ENCODE measurements around the gene PPP1R37. TPM values are rescaled to one million over a fixed set of nuclear protein-coding genes. Genes with fewer than 3 reads are reported as not detected.

The PPP1R37 gene
- total RNA-seq, 1 experiment from 2014 or later: 46.4 TPM

DNA sequence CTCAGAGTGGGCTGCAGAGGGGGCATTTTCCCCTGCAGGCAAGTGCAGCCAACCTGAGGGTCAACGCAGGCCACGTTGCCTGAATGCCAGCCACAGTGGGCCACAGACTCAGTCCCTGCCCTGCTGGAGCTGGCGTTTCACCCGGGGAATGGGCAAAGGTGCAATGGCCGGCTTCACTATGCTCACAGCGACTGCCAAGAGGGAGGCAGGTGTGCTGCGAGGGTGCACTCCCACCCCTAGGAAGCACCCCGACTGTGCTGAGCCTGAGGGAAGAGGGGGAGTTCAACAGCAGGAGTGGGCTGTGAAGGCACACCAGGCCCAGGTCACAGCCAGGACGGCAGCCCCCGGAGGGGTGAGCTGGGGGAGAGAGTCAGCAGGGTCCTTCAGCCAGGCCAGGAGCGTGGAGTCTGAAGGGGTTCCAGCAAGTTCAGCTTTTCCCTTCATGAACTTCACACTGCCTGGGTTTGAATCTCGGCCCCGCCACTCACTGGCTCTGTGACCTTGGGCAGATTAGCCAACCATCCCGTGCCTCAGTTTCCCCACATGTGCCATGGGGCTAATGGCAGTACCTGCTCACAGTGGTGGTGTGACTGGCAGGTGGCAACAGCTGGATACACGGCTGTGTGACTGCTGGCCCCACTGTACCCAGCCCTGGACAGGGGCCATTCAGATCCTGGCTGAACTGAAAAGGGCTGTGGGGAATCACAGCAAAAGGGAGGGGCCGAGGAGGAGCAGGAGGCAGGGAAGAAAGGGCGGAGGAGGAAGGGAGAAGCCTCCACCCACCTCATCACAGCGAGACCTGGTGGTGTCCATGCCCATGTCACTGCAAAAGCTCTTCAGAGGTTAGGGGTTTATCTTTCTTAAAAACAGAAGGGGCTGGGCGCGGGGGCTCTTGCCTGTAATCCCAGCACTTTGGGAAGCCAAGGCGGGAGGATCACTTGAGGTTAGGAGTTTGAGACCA lies 77.4 kb downstream of the PPP1R37 start:
- no peak overlapping the region for H3K4me3 ChIP-seq (ENCODE audit: low read length)
- H3K79me2 ChIP-seq (ENCODE audit: low read length): no peaks in the 10 kb centered on the region
- H3F3A ChIP-seq (ENCODE audit: low read length, unreplicated experiment): no peaks in the 10 kb centered on the region
- BruUV-seq (replicated peaks): no TSS peak
- no peak overlapping the region for H3K4me2 ChIP-seq (ENCODE audit: low read length)
- no peaks in the 10 kb centered on the region for H3K9me3 ChIP-seq (ENCODE audit: low read length)
- H2AFZ ChIP-seq (ENCODE audit: low read length): no peak overlapping the region
- H3K4me1 ChIP-seq (ENCODE audit: insufficient read depth, low read length): no peaks in the 10 kb centered on the region
- intact Hi-C loops (cut with micrococcal nuclease): no loop called here
- H3K27ac ChIP-seq (ENCODE audit: low read length): no peak overlapping the region
- no peaks in the 10 kb centered on the region for H3K9me2 ChIP-seq (replicated peaks; ENCODE audit: low read length)
- H4K20me1 ChIP-seq (ENCODE audit: low read length): no peaks in the 10 kb centered on the region
- no peak for DNase-seq
- ChIA-PET CTCF (no interaction called here), POLR2A (ENCODE audit: unreplicated experiment) (no interaction called here)
- no peak for ATAC-seq
- no peak overlapping the region for H3K9ac ChIP-seq (ENCODE audit: low read length)
- no peaks in the 10 kb centered on the region for H3K36me3 ChIP-seq (ENCODE audit: low read depth, low read length)
- TF ChIP-seq EZH2 (IDR thresholded peaks at IDR 0.05; ENCODE audit: low read length, unreplicated experiment): no peak
- TF ChIP-seq, protein P1, sequence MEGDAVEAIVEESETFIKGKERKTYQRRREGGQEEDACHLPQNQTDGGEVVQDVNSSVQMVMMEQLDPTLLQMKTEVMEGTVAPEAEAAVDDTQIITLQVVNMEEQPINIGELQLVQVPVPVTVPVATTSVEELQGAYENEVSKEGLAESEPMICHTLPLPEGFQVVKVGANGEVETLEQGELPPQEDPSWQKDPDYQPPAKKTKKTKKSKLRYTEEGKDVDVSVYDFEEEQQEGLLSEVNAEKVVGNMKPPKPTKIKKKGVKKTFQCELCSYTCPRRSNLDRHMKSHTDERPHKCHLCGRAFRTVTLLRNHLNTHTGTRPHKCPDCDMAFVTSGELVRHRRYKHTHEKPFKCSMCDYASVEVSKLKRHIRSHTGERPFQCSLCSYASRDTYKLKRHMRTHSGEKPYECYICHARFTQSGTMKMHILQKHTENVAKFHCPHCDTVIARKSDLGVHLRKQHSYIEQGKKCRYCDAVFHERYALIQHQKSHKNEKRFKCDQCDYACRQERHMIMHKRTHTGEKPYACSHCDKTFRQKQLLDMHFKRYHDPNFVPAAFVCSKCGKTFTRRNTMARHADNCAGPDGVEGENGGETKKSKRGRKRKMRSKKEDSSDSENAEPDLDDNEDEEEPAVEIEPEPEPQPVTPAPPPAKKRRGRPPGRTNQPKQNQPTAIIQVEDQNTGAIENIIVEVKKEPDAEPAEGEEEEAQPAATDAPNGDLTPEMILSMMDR (conservative IDR thresholded peaks at IDR 0.05; ENCODE audit: low read depth, low read length): no peak
- TF ChIP-seq EZH2phosphoT487 (IDR thresholded peaks at IDR 0.05; ENCODE audit: borderline replicate concordance, low read length): no peak
- no peaks in the 10 kb centered on the region for H3K27me3 ChIP-seq (ENCODE audit: low read length)

DNA sequence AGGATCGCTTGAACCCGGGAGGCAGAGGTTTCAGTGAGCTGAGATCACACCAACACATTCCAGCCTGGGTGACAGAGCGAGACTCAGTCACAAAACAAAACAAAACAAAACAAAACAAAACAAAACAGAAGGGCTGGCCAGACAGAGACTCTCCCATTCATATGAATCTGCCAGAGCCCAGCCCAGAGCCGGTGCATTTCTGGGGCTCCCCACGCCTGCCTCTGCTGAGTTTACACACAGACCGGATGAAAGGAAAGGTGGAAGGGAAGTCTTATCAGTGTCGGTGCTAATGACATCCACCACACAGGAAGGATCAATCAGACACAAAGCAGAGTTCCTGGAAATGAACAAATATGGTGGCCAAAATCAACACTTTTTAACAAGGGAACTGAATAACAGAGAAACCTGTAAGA lies 78.2 kb downstream of the PPP1R37 start:
- H3K9me3 ChIP-seq (ENCODE audit: low read length): no peaks in the 10 kb centered on the region
- no peak overlapping the region for H3K4me3 ChIP-seq (ENCODE audit: low read length)
- DNase-seq: no peak
- BruUV-seq (replicated peaks): no TSS peak
- H3F3A ChIP-seq (ENCODE audit: low read length, unreplicated experiment): no peaks in the 10 kb centered on the region
- H3K27ac ChIP-seq (ENCODE audit: low read length): no peak overlapping the region
- no peak overlapping the region for H2AFZ ChIP-seq (ENCODE audit: low read length)
- no peaks in the 10 kb centered on the region for H3K4me1 ChIP-seq (ENCODE audit: insufficient read depth, low read length)
- no peaks in the 10 kb centered on the region for H3K27me3 ChIP-seq (ENCODE audit: low read length)
- no peak overlapping the region for H3K4me2 ChIP-seq (ENCODE audit: low read length)
- no peaks in the 10 kb centered on the region for H3K36me3 ChIP-seq (ENCODE audit: low read depth, low read length)
- ATAC-seq: no peak
- no peak overlapping the region for H3K9ac ChIP-seq (ENCODE audit: low read length)
- ChIA-PET CTCF (no interaction called here), POLR2A (ENCODE audit: unreplicated experiment) (interaction anchor here (0.6 kb wide), 1 partner anchor 11 kb away, joined by 4 read pairs; no protein-coding TSS in a partner anchor)
- TF ChIP-seq EZH2 (IDR thresholded peaks at IDR 0.05; ENCODE audit: low read length, unreplicated experiment) (no peak), EZH2phosphoT487 (IDR thresholded peaks at IDR 0.05; ENCODE audit: borderline replicate concordance, low read length) (no peak)
- TF ChIP-seq, protein P1 (conservative IDR thresholded peaks at IDR 0.05; ENCODE audit: low read depth, low read length): no peak
- no peaks in the 10 kb centered on the region for H3K9me2 ChIP-seq (replicated peaks; ENCODE audit: low read length)
- intact Hi-C loops (cut with micrococcal nuclease): no loop called here
- H4K20me1 ChIP-seq (ENCODE audit: low read length): no peaks in the 10 kb centered on the region
- no peaks in the 10 kb centered on the region for H3K79me2 ChIP-seq (ENCODE audit: low read length)

DNA sequence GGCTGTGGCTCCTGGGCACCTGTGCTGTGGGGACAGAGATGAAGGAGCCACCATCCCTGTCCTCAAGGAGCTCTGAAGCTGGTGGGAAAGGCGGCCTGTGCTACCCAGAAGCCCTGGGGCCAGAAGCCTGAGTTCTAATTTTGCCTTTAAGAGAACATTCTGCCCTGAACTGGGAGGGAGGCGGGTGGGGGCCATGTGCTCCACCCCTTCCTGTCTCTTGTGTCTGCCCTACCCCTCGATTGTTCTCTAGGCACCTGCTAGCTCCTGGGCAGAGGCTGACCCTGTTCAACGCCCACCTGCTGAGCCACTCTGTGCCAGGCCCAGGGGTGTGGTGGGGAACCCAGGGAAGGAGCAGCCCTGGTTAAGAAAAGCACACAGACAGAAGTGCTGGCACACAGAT lies 79.2 kb downstream of the PPP1R37 start:
- H3K27me3 ChIP-seq (ENCODE audit: low read length): no peaks in the 10 kb centered on the region
- ATAC-seq (no peak), DNase-seq (no peak)
- no peak overlapping the region for H2AFZ ChIP-seq (ENCODE audit: low read length)
- H3F3A ChIP-seq (ENCODE audit: low read length, unreplicated experiment): no peaks in the 10 kb centered on the region
- H3K9me3 ChIP-seq (ENCODE audit: low read length): no peaks in the 10 kb centered on the region
- H3K4me2 ChIP-seq (ENCODE audit: low read length): no peak overlapping the region
- no peaks in the 10 kb centered on the region; the same call in 1 of the 2 replicates for H3K79me2 ChIP-seq (ENCODE audit: low read length)
- H3K9ac ChIP-seq (ENCODE audit: low read length): no peak overlapping the region
- ChIA-PET POLR2A (ENCODE audit: unreplicated experiment) (interaction anchor here (0.6 kb wide), 1 partner anchor 11 kb away, joined by 4 read pairs; no protein-coding TSS in a partner anchor), CTCF (no interaction called here)
- H3K4me1 ChIP-seq (ENCODE audit: insufficient read depth, low read length): no peaks in the 10 kb centered on the region
- no peaks in the 10 kb centered on the region for H3K9me2 ChIP-seq (replicated peaks; ENCODE audit: low read length)
- no peak for TF ChIP-seq EZH2phosphoT487 (IDR thresholded peaks at IDR 0.05; ENCODE audit: borderline replicate concordance, low read length)
- TF ChIP-seq, protein P1 (conservative IDR thresholded peaks at IDR 0.05; ENCODE audit: low read depth, low read length): no peak
- no peak for TF ChIP-seq EZH2 (IDR thresholded peaks at IDR 0.05; ENCODE audit: low read length, unreplicated experiment)
- H3K4me3 ChIP-seq (ENCODE audit: low read length): no peak overlapping the region
- H3K27ac ChIP-seq (ENCODE audit: low read length): no peak overlapping the region
- intact Hi-C loops (cut with micrococcal nuclease): no loop called here
- no TSS peak for BruUV-seq (replicated peaks)
- H4K20me1 ChIP-seq (ENCODE audit: low read length): no peaks in the 10 kb centered on the region
- H3K36me3 ChIP-seq (ENCODE audit: low read depth, low read length): no peaks in the 10 kb centered on the region

All from PC-3 (cell line).